HUES48 (cell line): ENCODE results near the gene PCDHGB4.
"Not testable (repeated sequence)": the region's sequence is repeated elsewhere in the genome, so short reads cannot be mapped to it uniquely, and the experiment has no call there.

ENCODE experiments used
- H3K27ac ChIP-seq: one replicate; pipeline ENCODE4 v1.7.0; 2013; ENCODE audit warnings: low read depth, low read length, inconsistent platforms
- H3K27me3 ChIP-seq: 2 replicates; pipeline ENCODE4 v1.6.1; 2013; ENCODE audit warnings: mild to moderate bottlenecking, low read length; ENCODE audit not compliant: control insufficient read depth, insufficient read depth
- H3K36me3 ChIP-seq: 2 replicates; pipeline ENCODE4 v1.6.1; 2013; ENCODE audit warnings: low read length; ENCODE audit not compliant: control insufficient read depth, insufficient read depth
- H3K4me1 ChIP-seq: 2 replicates; pipeline ENCODE4 v1.6.1; 2013; ENCODE audit warnings: mild to moderate bottlenecking, low read length; ENCODE audit not compliant: control insufficient read depth, insufficient read depth
- H3K4me3 ChIP-seq: 2 replicates; pipeline ENCODE4 v1.5.1; 2013; ENCODE audit warnings: mild to moderate bottlenecking, low read depth, low read length
- H3K9ac ChIP-seq: 2 replicates; pipeline ENCODE4 v1.6.1; 2013; ENCODE audit warnings: mild to moderate bottlenecking, low read depth, low read length, moderate library complexity
- H3K9me3 ChIP-seq: 2 replicates; pipeline ENCODE4 v1.6.1; 2013; ENCODE audit warnings: low read length; ENCODE audit not compliant: control insufficient read depth, insufficient read depth

Gene PCDHGB4

DNA sequence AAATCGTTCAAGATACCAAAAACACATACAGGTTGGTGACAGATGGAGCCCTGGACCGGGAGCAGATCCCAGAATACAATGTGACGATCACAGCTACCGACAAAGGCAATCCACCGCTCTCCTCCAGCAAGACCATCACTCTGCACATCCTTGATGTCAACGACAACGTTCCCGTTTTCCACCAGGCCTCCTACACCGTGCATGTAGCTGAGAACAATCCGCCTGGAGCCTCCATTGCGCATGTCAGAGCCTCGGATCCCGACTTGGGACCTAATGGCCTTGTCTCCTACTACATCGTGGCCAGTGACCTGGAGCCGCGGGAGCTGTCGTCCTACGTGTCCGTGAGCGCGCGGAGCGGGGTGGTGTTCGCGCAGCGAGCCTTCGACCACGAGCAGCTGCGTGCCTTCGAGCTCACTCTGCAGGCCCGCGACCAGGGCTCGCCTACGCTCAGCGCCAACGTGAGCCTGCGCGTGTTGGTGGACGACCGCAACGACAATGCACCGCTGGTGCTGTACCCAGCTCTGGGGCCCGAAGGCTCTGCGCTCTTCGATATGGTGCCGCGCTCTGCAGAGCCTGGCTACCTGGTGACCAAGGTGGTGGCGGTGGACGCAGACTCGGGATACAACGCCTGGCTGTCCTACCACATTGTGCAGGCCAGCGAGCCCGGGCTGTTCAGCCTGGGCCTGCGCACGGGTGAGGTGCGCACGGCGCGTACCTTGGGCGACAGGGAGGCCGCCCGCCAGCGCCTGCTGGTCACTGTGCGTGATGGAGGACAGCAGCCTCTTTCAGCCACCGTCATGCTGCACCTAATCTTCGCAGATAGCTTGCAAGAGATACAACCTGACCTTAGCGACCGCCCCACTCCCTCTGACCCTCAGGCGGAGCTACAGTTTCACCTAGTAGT is 15.7 kb upstream of the PCDHGB4 start:
- Histone ChIP-seq H3K36me3 (no peaks in the 10 kb centered on the region), H3K27me3 (no peaks in the 10 kb centered on the region), H3K27ac (no peak overlapping the region), H3K4me1 (no peaks in the 10 kb centered on the region), H3K9ac (no peak overlapping the region), H3K9me3 (peaks cover 51% of the 10 kb centered on the region), H3K4me3 (no peak overlapping the region)

DNA sequence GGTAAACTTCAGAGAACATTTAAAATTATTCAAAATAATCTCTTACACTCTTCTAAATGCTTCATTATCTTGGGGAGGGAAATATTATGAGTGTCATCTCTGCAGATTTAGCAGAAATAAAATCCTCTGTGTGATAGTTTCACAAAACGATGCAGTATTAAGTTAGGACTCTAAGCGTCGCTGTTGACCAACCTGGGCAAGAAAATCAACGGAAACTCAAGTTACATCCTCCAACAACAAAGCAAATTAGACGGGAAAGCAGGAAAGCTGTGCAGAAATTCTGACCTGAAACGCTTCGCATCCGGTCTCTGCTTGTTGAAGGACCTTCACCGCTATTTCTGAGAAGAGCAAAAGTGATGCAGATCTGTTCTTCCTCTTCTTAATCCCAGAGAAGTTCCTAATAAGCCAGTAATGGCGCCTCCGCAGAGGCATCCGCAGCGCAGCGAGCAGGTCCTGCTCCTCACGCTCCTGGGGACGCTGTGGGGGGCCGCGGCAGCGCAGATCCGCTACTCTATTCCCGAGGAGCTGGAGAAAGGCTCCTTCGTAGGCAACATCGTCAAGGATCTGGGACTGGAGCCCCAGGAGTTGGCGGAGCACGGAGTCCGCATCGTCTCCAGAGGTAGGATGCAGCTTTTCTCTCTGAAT is 13.7 kb upstream of the PCDHGB4 start, which contains the start of gene PCDHGA6:
PCDHGA6 (plus strand) TSS at position 219 of the 645 bp plus-strand sequence; CDS start at position 412, 193 bp downstream.
- H3K27ac ChIP-seq: no peak within 1 kb of the TSS
- H3K27me3 ChIP-seq: no peaks in the 10 kb centered on the region
- H3K9me3 ChIP-seq: peaks cover 48% of the 10 kb centered on the region
- H3K36me3 ChIP-seq: no peaks in the 10 kb centered on the region
- no peak within 1 kb of the TSS for H3K9ac ChIP-seq
- H3K4me3 ChIP-seq: peak within 1 kb of the TSS; percentile 33; the same call in 1 of the 2 replicates
- no peaks in the 10 kb centered on the region for H3K4me1 ChIP-seq

DNA sequence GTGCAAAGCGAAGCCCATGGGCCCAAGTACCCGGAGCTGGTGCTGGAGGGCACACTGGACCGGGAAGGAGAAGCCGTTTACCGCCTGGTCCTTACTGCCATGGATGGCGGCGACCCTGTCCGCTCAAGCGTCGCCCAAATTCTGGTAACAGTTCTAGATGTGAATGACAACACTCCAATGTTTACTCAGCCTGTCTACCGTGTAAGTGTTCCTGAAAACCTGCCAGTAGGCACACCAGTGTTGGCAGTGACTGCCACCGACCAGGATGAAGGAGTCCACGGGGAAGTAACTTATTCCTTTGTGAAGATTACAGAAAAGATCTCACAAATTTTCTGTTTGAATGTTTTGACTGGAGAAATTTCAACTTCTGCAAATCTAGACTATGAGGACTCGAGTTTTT is 12.9 kb upstream of the PCDHGB4 start:
- H3K27me3 ChIP-seq: no peaks in the 10 kb centered on the region
- no peak overlapping the region for H3K9ac ChIP-seq
- no peak overlapping the region for H3K27ac ChIP-seq
- H3K4me3 ChIP-seq: no peak overlapping the region
- no peaks in the 10 kb centered on the region for H3K4me1 ChIP-seq
- H3K36me3 ChIP-seq: no peaks in the 10 kb centered on the region
- H3K9me3 ChIP-seq: peaks cover 48% of the 10 kb centered on the region

DNA sequence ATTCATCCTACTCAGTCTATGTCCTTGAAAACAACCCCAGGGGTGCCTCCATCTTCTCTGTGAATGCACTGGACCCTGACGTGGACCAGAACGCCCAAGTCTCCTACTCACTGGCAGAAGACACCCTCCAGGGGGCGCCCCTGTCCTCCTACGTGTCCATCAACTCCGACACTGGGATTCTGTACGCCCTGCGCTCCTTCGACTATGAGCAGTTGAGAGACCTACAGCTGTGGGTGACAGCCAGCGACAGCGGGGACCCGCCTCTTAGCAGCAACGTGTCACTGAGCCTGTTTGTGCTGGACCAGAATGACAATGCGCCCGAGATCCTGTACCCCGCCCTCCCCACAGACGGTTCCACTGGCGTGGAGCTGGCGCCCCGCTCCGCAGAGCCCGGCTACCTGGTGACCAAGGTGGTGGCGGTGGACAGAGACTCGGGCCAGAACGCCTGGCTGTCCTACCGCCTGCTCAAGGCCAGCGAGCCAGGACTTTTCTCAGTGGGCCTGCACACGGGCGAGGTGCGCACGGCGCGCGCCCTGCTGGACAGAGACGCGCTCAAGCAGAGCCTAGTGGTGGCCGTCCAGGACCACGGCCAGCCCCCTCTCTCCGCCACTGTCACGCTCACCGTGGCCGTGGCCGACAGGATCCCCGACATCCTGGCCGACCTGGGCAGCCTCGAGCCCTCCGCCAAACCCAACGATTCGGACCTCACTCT is 11.9 kb upstream of the PCDHGB4 start:
- H3K27me3 ChIP-seq: not testable (repeated sequence)
- H3K9me3 ChIP-seq: peaks cover 46% of the 10 kb centered on the region

DNA sequence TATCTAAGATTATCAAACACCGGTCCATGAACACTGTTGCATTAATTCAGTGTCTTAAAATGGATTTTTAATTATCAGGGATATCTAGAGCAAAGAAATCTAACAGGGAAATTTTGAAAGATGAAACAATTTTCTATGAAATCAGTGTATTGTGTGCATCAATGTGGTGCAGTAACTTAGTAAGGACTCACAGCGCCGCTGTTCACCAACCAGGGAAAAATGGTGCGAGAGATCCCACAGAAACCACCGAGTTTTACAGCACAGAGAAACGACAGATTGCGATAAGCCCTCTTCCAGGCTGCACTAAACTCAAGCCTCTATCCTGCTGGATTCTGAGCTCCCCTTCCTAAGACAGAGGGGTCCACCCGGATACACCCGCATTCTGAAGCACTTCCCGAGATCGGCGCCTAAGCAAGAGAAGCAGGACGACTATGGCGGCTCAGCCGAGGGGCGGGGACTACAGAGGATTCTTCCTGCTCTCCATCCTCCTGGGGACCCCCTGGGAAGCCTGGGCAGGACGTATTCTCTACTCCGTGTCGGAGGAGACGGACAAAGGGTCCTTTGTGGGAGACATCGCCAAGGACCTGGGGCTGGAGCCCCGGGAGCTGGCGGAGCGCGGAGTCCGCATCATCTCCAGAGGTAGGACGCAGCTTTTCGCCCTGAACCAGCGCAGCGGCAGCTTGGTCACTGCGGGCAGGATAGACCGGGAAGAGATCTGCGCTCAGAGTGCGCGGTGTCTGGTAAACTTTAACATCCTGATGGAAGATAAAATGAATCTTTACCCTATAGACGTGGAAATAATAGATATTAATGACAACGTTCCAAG is 4.8 kb upstream of the PCDHGB4 start, which contains the start of gene PCDHGA7:
PCDHGA7 (plus strand) TSS at position 274 of the 826 bp plus-strand sequence; CDS start at position 432, 158 bp downstream.
- H3K27ac ChIP-seq: no peak within 1 kb of the TSS
- H3K27me3 ChIP-seq: no peaks in the 10 kb centered on the region
- H3K4me3 ChIP-seq: no peak within 1 kb of the TSS
- no peaks in the 10 kb centered on the region for H3K36me3 ChIP-seq
- H3K4me1 ChIP-seq: no peaks in the 10 kb centered on the region
- peaks cover 43% of the 10 kb centered on the region for H3K9me3 ChIP-seq
- no peak within 1 kb of the TSS for H3K9ac ChIP-seq

More for the DNA sequence above, 11.9 kb upstream of the PCDHGB4 start:
- H3K4me1 ChIP-seq, H3K9ac ChIP-seq, H3K27ac ChIP-seq, H3K36me3 ChIP-seq, H3K4me3 ChIP-seq: not testable (repeated sequence)

DNA sequence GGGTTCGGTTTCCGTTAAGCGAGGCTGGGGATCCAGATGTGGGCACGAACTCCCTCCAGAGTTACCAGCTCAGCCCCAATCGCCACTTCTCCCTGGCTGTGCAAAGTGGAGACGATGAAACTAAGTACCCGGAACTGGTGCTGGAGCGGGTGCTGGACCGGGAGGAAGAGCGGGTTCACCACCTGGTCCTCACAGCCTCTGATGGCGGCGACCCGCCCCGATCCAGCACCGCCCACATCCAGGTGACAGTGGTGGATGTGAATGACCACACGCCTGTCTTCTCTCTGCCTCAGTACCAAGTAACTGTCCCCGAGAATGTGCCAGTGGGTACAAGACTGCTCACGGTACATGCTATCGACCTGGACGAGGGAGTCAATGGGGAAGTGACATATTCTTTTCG is 4.2 kb upstream of the PCDHGB4 start:
- H3K4me3 ChIP-seq: no peak overlapping the region
- H3K9me3 ChIP-seq: peaks cover 45% of the 10 kb centered on the region
- H3K4me1 ChIP-seq: no peaks in the 10 kb centered on the region
- no peaks in the 10 kb centered on the region for H3K36me3 ChIP-seq
- H3K9ac ChIP-seq: no peak overlapping the region
- H3K27me3 ChIP-seq: 0 out of 2 replicates have a peak, but pooled peaks cover 1% of the 10 kb centered on the region
- H3K27ac ChIP-seq: no peak overlapping the region

DNA sequence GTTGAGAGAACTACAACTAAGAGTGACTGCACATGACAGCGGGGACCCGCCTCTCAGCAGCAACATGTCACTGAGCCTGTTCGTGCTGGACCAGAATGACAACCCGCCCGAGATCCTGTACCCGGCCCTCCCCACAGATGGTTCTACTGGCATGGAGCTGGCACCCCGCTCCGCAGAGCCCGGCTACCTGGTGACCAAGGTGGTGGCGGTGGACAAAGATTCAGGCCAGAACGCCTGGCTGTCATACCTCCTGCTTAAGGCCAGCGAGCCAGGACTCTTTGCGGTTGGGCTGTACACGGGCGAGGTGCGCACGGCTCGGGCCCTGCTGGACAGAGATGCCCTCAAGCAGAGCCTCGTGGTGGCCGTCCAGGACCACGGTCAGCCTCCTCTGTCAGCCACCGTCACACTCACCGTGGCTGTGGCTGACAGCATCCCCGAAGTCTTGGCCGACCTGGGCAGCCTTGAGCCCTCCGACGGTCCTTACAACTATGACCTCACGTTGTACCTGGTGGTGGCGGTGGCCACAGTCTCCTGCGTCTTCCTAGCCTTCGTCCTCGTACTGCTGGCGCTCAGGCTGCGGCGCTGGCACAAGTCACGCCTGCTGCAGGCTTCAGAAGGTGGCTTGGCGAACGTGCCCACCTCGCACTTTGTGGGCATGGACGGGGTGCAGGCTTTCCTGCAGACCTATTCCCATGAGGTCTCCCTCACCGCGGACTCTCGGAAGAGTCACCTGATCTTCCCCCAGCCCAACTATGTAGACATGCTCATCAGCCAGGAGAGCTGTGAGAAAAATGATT is 2.8 kb upstream of the PCDHGB4 start:
- Histone ChIP-seq H3K9me3 (peaks cover 59% of the 10 kb centered on the region), H3K4me3 (no peak overlapping the region), H3K36me3 (no peaks in the 10 kb centered on the region)

DNA sequence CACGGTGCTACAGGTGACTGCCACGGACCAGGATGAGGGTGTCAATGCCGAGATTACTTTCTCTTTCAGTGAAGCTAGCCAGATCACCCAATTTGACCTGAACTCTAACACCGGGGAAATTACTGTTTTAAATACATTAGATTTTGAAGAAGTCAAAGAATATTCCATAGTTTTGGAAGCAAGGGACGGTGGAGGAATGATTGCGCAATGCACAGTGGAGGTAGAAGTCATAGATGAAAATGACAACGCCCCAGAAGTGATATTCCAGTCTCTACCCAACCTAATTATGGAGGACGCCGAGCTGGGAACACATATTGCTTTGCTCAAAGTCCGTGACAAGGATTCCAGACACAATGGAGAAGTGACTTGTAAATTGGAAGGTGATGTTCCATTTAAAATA is 1.2 kb downstream of the PCDHGB4 start:
- H3K4me3 ChIP-seq: peak overlapping the region; percentile 40; the same call in 1 of the 2 replicates
- no peaks in the 10 kb centered on the region for H3K4me1 ChIP-seq
- 0 out of 2 replicates have a peak, but pooled peaks cover 4% of the 10 kb centered on the region for H3K27me3 ChIP-seq
- peaks cover 5% of the 10 kb centered on the region; the same call in 1 of the 2 replicates for H3K36me3 ChIP-seq
- peaks cover 79% of the 10 kb centered on the region for H3K9me3 ChIP-seq
- H3K27ac ChIP-seq: no peak overlapping the region
- H3K9ac ChIP-seq: no peak overlapping the region

More for the DNA sequence above, 2.8 kb upstream of the PCDHGB4 start:
- 0 out of 2 replicates have a peak, but pooled peaks cover 4% of the 10 kb centered on the region for H3K27me3 ChIP-seq
- no peak overlapping the region for H3K27ac ChIP-seq
- H3K4me1 ChIP-seq: no peaks in the 10 kb centered on the region
- no peak overlapping the region for H3K9ac ChIP-seq

DNA sequence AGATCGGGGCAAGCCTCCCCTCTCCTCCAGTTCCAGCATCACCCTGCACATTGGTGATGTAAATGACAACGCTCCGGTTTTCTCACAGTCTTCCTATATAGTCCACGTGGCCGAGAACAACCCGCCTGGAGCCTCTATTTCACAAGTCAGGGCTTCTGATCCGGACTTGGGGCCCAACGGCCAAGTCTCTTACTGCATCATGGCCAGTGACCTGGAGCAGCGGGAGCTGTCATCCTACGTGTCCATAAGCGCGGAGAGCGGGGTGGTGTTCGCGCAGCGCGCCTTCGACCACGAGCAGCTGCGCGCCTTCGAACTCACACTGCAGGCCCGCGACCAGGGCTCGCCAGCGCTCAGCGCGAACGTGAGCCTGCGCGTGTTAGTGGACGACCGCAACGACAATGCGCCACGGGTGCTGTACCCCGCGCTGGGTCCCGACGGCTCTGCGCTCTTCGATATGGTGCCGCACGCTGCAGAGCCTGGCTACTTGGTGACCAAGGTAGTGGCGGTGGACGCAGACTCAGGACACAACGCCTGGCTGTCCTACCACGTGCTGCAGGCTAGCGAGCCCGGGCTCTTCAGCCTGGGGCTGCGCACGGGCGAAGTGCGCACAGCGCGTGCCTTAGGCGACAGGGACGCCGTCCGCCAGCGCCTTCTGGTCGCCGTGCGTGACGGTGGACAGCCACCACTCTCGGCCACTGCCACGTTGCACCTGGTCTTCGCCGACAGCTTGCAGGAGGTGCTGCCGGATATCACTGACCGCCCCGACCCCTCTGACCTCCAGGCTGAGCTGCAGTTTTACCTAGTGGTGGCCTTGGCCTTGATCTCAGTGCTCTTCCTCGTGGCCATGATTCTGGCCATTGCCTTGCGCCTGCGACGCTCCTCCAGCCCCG is 1.9 kb downstream of the PCDHGB4 start:
- Histone ChIP-seq H3K36me3 (peaks cover 5% of the 10 kb centered on the region; the same call in 1 of the 2 replicates), H3K27me3 (0 out of 2 replicates have a peak, but pooled peaks cover 4% of the 10 kb centered on the region), H3K27ac (no peak overlapping the region), H3K4me1 (no peaks in the 10 kb centered on the region), H3K9ac (no peak overlapping the region), H3K4me3 (no peak overlapping the region), H3K9me3 (peaks cover 78% of the 10 kb centered on the region)
